ENCODE measurements around the gene MDH2. TPM values are rescaled to one million over a fixed set of nuclear protein-coding genes. Genes with fewer than 3 reads are reported as not detected.
A peak's percentile ranks its signal among the peaks of the same experiment; 100 is the strongest.

The MDH2 gene
- total and polyA plus RNA-seq, 7 donors, result 73.1 to 214 (median 90.3) TPM

DNA sequence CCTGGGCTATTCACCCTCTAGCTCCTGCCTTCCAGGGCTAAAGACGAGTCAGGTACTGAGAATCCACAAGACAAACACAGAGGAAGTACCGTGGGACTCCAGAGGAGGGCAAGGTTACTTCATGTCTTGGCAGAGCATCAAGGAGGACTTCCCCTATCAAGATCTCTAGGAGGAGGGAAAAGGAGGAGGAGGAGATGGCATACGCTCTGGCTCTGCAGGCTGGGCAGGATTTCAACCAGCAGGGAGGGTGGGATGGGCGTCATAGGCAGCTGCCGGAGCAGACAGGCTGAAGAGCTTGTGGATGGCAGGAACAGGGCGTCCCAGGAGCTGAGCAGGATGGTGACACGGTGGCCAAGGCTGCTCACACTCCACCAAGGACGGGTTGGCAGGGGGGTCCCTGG lies 21.3 kb downstream of the MDH2 start:
- Histone ChIP-seq H3K4me1 (peaks cover 0 to 33% (median 31%) of the 10 kb centered on the region in 4 donors), H3K4me3 (no peak overlapping the region), H3K36me3 (peaks cover 16 to 32% (median 28%) of the 10 kb centered on the region in 4 donors), H3K27ac (peak overlapping the region; percentile 53 to 90 (median 88)), H3K9me3 (no peaks in the 10 kb centered on the region), H3K27me3 (no peaks in the 10 kb centered on the region)
- TF ChIP-seq POLR2AphosphoS5 (IDR thresholded peaks at IDR 0.05) (peak; percentile 17 to 71 (median 66)), POLR2A (IDR thresholded peaks at IDR 0.05) (no peak), EP300 (IDR thresholded peaks at IDR 0.05) (peak; percentile 52 to 90 (median 66))
- TF ChIP-seq, protein P1, sequence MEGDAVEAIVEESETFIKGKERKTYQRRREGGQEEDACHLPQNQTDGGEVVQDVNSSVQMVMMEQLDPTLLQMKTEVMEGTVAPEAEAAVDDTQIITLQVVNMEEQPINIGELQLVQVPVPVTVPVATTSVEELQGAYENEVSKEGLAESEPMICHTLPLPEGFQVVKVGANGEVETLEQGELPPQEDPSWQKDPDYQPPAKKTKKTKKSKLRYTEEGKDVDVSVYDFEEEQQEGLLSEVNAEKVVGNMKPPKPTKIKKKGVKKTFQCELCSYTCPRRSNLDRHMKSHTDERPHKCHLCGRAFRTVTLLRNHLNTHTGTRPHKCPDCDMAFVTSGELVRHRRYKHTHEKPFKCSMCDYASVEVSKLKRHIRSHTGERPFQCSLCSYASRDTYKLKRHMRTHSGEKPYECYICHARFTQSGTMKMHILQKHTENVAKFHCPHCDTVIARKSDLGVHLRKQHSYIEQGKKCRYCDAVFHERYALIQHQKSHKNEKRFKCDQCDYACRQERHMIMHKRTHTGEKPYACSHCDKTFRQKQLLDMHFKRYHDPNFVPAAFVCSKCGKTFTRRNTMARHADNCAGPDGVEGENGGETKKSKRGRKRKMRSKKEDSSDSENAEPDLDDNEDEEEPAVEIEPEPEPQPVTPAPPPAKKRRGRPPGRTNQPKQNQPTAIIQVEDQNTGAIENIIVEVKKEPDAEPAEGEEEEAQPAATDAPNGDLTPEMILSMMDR (IDR thresholded peaks at IDR 0.05), result peak in 3 of 4 experiments; percentile 12 to 40 (median 27)
- intact Hi-C loops (cut with DNase I), result no loop called here
- DNase-seq, result peak; percentile 92
- WGBS, 2 donors, result 14 to 45% methylated on average over 8 of the region's 8 CpGs

DNA sequence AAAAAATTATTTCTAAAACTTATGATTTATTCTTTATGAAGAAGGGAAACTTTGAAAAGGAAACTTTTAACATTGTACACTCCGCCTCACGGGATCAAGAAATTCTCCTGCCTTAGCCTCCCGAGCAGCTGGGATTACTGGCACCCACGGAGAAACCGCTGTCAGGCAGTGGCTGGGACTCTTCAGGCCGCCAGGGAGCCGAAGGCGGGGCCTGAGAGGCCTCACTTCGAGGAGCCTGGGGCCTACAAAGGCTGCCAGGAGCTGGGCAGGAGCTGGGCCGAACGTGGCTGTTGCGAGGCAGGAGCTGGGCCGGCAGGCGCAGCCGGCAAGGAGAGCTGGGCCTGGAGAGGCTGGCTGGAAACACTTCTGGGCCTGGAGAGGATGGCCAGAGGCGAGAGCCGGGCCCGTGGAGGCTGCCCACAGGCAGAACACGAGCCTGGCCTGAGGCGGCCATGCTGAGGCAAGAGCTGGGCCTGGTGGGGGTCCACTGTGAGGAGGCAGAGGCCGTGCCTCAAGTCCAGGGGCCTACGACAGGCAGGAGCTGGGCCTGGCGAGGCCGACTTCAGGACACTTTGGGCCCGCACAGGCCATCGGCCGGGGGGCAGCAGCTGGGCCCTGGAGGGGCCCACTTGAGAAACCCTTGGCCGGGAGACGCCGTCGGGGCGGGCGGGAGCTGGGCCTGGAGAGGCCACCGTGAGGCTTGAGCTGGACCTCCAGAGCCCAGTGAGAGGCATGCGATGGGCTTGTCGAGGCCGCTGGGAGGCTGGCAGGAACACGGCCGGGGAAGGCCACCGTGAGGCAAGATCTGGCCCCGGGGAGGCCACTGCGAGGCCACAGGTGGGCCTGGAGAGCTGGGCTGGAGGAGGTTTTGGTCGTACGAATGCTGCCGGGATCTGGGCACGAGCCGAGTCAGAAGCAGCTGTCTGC lies 23.7 kb downstream of the MDH2 start:
- no peaks in the 10 kb centered on the region for H3K27me3 ChIP-seq
- intact Hi-C loops (cut with DNase I), result loop anchor here (10.0 kb wide), 1 partner anchor 243 kb away; no protein-coding TSS in a partner anchor
- peaks cover 0 to 8% (median 5%) of the 10 kb centered on the region in 4 donors for H3K36me3 ChIP-seq
- H3K4me3 ChIP-seq, result no peak overlapping the region
- TF ChIP-seq, protein P1 (IDR thresholded peaks at IDR 0.05), result no peak
- peak; percentile 26 to 73 (median 67) for TF ChIP-seq POLR2AphosphoS5 (IDR thresholded peaks at IDR 0.05)
- TF ChIP-seq EP300 (IDR thresholded peaks at IDR 0.05), result peak in 1 of 4 donors; percentile 50
- TF ChIP-seq POLR2A (IDR thresholded peaks at IDR 0.05), result no peak
- peak overlapping the region; percentile 84 to 90 (median 88) for H3K27ac ChIP-seq
- peak; percentile 92 for DNase-seq
- H3K4me1 ChIP-seq, result peaks cover 0 to 33% (median 31%) of the 10 kb centered on the region in 4 donors
- 89 to 92% methylated on average over 47 of the region's 47 CpGs for WGBS, 2 donors
- H3K9me3 ChIP-seq, result no peaks in the 10 kb centered on the region

DNA sequence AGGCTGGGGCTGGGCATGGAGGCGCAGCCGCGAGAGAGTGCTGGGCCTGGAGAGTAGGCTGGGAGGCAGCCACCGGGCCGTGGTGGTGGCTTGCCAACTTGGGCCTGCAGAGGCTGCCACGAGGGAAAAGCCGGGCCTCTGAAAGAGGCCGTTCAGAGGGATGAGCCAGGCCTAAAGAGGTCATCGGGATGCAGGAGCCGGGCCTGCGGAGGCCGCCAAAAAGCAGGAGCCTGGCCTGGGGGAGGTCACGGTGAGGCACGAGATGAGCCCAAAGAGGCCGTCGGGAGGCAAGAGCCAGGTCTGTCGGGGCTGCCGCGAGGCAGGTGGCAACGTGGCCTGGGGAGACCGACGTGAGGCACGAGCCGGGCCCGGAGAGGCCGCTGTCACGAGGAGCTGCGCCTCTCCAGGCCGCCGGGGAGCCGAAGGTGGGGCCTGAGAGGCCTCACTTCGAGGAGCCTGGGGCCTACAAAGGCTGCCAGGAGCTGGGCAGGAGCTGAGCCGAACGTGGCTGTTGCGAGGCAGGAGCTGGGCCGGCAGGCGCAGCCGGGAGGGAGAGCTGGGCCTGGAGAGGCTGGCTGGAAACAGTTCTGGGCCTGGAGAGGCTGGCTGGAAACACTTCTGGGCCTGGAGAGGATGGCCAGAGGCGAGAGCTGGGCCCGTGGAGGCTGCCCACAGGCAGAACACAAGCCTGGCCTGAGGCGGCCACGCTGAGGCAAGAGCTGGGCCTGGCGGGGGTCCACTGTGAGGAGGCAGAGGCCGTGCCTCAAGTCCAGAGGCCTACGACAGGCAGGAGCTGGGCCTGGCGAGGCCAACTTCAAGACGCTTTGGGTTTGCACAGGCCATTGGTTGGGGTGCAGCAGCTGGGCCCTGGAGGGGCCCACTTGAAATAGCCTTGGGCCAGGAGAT lies 24.6 kb downstream of the MDH2 start:
- DNase-seq, result no peak
- WGBS, 2 donors, result 96% methylated on average over 47 of the region's 47 CpGs
- H3K27me3 ChIP-seq, result no peaks in the 10 kb centered on the region
- TF ChIP-seq EP300 (IDR thresholded peaks at IDR 0.05) (no peak), POLR2AphosphoS5 (IDR thresholded peaks at IDR 0.05) (no peak), POLR2A (IDR thresholded peaks at IDR 0.05) (no peak)
- TF ChIP-seq, protein P1 (IDR thresholded peaks at IDR 0.05), result no peak
- no peaks in the 10 kb centered on the region for H3K9me3 ChIP-seq
- H3K4me3 ChIP-seq, result no peak overlapping the region
- H3K27ac ChIP-seq, result peak overlapping the region; percentile 84 to 90 (median 88)
- peaks cover 0 to 33% (median 31%) of the 10 kb centered on the region in 4 donors for H3K4me1 ChIP-seq
- intact Hi-C loops (cut with DNase I), result loop anchor here (10.0 kb wide), 1 partner anchor 242 kb away; no protein-coding TSS in a partner anchor
- H3K36me3 ChIP-seq, result no peaks in the 10 kb centered on the region

DNA sequence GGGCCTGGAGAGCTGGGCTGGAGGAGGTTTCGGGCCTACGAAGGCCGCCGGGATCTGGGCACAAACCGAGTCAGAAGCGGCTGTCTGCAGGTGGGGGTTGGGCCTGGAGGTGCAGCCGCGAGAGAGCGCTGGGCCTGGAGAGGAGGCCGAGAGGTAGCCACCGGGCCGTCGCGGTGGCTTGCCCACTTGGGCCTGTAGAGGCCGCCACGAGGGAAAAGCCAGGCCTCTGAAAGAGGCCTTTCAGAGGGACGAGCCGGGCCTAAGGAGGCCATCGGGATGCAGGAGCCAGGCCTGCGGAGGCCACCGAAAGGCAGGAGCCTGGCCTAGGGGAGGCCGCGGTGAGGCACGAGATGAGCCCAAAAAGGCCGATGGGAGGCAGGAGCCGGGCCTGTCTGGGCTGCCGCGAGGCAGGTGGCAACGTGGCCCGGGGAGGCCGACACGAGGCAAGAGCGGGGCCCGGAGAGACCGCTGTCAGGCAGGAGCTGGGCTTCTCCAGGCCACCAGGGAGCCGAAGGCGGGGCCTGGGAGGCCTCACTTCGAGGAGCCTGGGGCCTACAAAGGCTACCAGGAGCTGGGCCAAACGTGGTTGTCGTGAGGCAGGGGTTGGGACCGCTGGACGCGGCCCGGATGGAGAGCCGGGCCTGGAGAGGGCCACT lies 25.6 kb downstream of the MDH2 start:
- H3K27me3 ChIP-seq, result no peaks in the 10 kb centered on the region
- DNase-seq, result no peak
- H3K27ac ChIP-seq, result no peak overlapping the region
- WGBS, 2 donors, result 94 to 95% methylated on average over 45 of the region's 45 CpGs
- TF ChIP-seq POLR2AphosphoS5 (IDR thresholded peaks at IDR 0.05) (no peak), EP300 (IDR thresholded peaks at IDR 0.05) (no peak), POLR2A (IDR thresholded peaks at IDR 0.05) (no peak)
- TF ChIP-seq, protein P1 (IDR thresholded peaks at IDR 0.05), result no peak
- intact Hi-C loops (cut with DNase I), result loop anchor here (10.0 kb wide), 1 partner anchor 241 kb away; no protein-coding TSS in a partner anchor
- no peaks in the 10 kb centered on the region for H3K36me3 ChIP-seq
- H3K9me3 ChIP-seq, result no peaks in the 10 kb centered on the region
- no peak overlapping the region for H3K4me3 ChIP-seq
- H3K4me1 ChIP-seq, result peaks cover 0 to 33% (median 31%) of the 10 kb centered on the region in 4 donors
